IMR-90 (cell line): Measurements from ENCODE around the gene OR8H1.

Experiments used
- CEBPB ChIP-seq: IDR thresholded peaks from 2 replicates; pipeline ENCODE4 v1.6.1; 2012; ENCODE audit warnings: low read depth, low read length, improper control_type of control experiment
- CTCF ChIP-seq: conservative IDR thresholded peaks from 2 replicates; pipeline ENCODE4 v1.5.1; 2012; ENCODE audit warnings: mild to moderate bottlenecking, low read depth, low read length, improper control_type of control experiment
- POLR2A ChIP-seq: IDR thresholded peaks from 2 replicates; pipeline ENCODE4 v1.6.1; 2012; ENCODE audit warnings: mild to moderate bottlenecking, low read depth, low read length

- TF ChIP-seq CTCF (no peak), POLR2A (no peak), CEBPB (no peak)
These were observed 48.2 kb upstream of the OR8H1 start for GRCh38 chr11:56340289-56340688.
